BLaER1 treated with 17β-estradiol and CSF1 and Interleukin-3, amounts not matched to agents 10 nM and 100 nM (cell line): ENCODE measurements around the gene ACOT8.
"Not testable (repeated sequence)": the region's sequence is repeated elsewhere in the genome, so short reads cannot be mapped to it uniquely, and the experiment has no call there.

Experiments
- H3K27ac ChIP-seq, 11 experiments: shearing (Covaris generic); formaldehyde crosslinking; 2 replicates each; pipeline ENCODE4 v1.8.1; 2022
- H3K27me3 ChIP-seq, 11 experiments: shearing (Covaris generic); formaldehyde crosslinking; 2 replicates each; pipeline ENCODE4 v1.8.1; 2022
- H3K36me3 ChIP-seq, 11 experiments: shearing (Covaris generic); formaldehyde crosslinking; 2 replicates each; pipeline ENCODE4 v1.8.1; 2022
- H3K4me1 ChIP-seq, 10 experiments: shearing (Covaris generic); formaldehyde crosslinking; 2 replicates each; pipeline ENCODE4 v1.8.1; 2022
- H3K4me2 ChIP-seq, 11 experiments: shearing (Covaris generic); formaldehyde crosslinking; 2 replicates each; pipeline ENCODE4 v1.8.1; 2022
- H3K4me3 ChIP-seq, 10 experiments: shearing (Covaris generic); formaldehyde crosslinking; 2 replicates each; pipeline ENCODE4 v1.8.1; 2022
- H3K9ac ChIP-seq, 11 experiments: shearing (Covaris generic); formaldehyde crosslinking; 2 replicates each; pipeline ENCODE4 v1.8.1; 2022
- H3K9me3 ChIP-seq, 11 experiments: shearing (Covaris generic); formaldehyde crosslinking; replicated peaks in 1 of 11; 2 replicates each; pipeline ENCODE4 v1.8.1; 2022
- H4K20me1 ChIP-seq, 11 experiments: shearing (Covaris generic); formaldehyde crosslinking; 2 replicates each; pipeline ENCODE4 v1.8.1; 2022
- Cebpa-rat ChIP-seq, 11 experiments: shearing (Covaris generic); IDR thresholded peaks; 2 replicates each; pipeline ENCODE4 v1.8.1; 2022

Gene ACOT8

DNA sequence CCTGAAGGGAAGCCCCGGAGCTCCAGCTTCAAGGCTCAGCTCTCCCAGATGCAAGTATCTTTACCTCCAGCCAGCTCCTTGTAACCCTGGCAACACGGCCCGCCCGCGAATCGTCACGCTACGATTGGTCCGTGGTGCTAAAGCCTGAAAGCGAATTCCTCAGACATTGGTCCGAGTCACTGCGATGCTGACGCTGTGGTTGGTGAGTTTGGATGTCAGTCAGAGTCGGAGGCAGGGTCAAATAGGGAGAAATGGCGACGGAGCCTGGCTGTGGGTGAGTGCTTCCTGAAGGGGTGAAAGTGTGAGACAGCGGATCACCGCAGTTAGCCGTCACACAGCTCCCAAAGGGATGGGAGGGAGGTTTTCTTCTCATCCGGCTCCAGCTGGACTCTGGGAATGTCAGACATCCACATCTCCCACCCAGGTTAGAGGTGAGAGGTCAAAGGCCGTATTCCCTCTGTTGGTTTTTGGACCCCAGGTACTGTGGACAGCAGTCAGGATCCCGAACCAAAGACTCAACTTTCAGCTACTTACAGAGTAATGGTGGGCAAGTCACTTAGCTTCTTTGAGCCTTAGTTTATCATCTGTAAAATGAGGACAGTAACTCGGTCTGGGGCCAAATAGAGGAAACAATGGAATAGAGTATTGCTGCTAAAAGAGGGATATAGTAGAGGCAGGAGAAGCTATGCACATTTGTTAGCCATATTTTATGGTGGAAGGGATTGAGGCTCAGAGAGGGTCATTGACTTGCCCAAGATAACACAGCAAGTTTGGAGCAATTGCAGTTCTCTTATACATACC is 24.0 kb upstream of the ACOT8 start, which contains the start of gene ZSWIM1:
ZSWIM1 (plus strand) TSS at position 240 of the 801 bp plus-strand sequence. CDS start 1,366 bp downstream, outside the sequence.
- peaks cover 41 to 67% (median 57%) of the 10 kb centered on the region in 11 experiments for H3K36me3 ChIP-seq
- peak within 1 kb of the TSS; percentile 62 to 82 (median 72) for H3K4me3 ChIP-seq
- H3K9me3 ChIP-seq, result no peaks in the 10 kb centered on the region

DNA sequence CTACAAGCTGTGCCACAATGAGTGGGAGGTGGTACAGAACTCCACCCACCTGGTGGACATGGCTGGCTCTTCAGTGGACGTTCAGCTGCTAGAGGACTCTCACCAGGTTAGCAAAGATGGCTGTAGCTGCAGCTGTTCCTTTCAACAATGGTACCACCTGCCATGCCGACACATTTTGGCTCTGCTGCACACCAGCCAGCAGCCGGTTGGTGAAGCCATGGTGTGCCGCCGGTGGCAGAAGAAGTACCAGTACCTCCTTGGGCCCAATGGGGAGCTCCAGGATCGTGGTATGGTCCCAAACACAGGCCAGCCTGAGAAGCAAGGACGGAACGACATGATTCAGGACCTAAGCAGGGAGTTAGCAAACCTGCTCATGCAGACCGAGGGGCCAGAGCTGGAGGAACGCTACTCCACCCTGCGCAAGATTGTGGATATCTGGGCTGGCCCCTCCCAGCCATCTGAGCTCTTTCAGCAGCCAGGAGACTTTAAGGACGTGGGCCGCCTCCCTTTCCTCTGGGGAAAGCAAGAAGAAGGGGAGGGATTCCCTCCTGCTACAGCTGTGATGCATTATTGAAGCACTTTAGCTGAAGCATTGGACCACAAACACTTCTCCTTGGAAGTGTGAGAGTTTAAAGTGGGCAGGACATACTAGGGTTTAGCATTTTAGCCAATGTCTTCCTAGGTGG is 21.0 kb upstream of the ACOT8 start:
- TF ChIP-seq Cebpa-rat (IDR thresholded peaks at IDR 0.05), result no peak

More for the DNA sequence above, 24.0 kb upstream of the ACOT8 start, which contains the start of gene ZSWIM1:
- Histone ChIP-seq H3K9ac (peak within 1 kb of the TSS; percentile 78 to 89 (median 84)), H3K27me3 (no peaks in the 10 kb centered on the region), H3K4me2 (peak within 1 kb of the TSS; percentile 68 to 97 (median 90)), H3K4me1 (peaks cover 18 to 53% (median 45%) of the 10 kb centered on the region in 10 experiments), H4K20me1 (peaks cover 0 to 46% (median 14%) of the 10 kb centered on the region in 11 experiments; a peak in 14 of 22 replicates), H3K27ac (peak within 1 kb of the TSS; percentile 74 to 88 (median 82); a peak in 21 of 22 replicates)
- no peak for TF ChIP-seq Cebpa-rat (IDR thresholded peaks at IDR 0.05)

DNA sequence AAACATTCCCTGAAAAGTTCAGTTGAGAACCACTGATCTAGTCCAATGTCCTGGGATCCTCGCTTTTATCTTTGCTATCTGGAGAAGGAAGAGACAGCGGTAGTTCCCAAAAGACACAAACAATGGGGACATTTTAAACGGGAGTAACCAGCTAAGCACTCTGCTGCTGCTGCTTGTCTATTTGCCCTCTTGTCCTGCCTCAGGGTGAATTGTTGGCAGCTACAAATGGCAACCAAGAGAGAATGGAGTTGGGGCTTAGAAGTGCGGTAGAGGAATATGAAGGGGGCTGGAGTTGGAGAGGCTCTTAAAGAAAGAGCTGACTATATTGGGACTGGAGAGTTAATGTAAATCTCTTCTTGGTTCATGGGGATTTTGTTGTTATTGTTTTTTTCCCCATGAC is 17.4 kb upstream of the ACOT8 start:
- no peaks in the 10 kb centered on the region for H3K27me3 ChIP-seq
- peaks cover 19 to 58% (median 37%) of the 10 kb centered on the region in 11 experiments for H3K36me3 ChIP-seq
- H4K20me1 ChIP-seq, result peaks cover 0 to 18% (median 0%) of the 10 kb centered on the region in 11 experiments; a peak in 1 of 22 replicates
- no peak overlapping the region for H3K27ac ChIP-seq
- no peaks in the 10 kb centered on the region for H3K9me3 ChIP-seq
- H3K4me3 ChIP-seq, result no peak overlapping the region
- no peak for TF ChIP-seq Cebpa-rat (IDR thresholded peaks at IDR 0.05)
- H3K9ac ChIP-seq, result no peak overlapping the region
- H3K4me2 ChIP-seq, result no peak overlapping the region
- H3K4me1 ChIP-seq, result no peaks in the 10 kb centered on the region

More for the DNA sequence above, 21.0 kb upstream of the ACOT8 start:
- no peaks in the 10 kb centered on the region for H3K9me3 ChIP-seq
- no peak overlapping the region; a peak in 1 of 22 replicates for H3K9ac ChIP-seq
- H3K27ac ChIP-seq, result no peak overlapping the region
- peaks cover 9 to 26% (median 20%) of the 10 kb centered on the region in 10 experiments for H3K4me1 ChIP-seq
- H3K27me3 ChIP-seq, result no peaks in the 10 kb centered on the region
- H3K36me3 ChIP-seq, result peaks cover 31 to 53% (median 43%) of the 10 kb centered on the region in 11 experiments
- H3K4me3 ChIP-seq, result no peak overlapping the region
- no peak overlapping the region for H3K4me2 ChIP-seq
- H4K20me1 ChIP-seq, result peaks cover 0 to 25% (median 2%) of the 10 kb centered on the region in 11 experiments; a peak in 9 of 22 replicates

DNA sequence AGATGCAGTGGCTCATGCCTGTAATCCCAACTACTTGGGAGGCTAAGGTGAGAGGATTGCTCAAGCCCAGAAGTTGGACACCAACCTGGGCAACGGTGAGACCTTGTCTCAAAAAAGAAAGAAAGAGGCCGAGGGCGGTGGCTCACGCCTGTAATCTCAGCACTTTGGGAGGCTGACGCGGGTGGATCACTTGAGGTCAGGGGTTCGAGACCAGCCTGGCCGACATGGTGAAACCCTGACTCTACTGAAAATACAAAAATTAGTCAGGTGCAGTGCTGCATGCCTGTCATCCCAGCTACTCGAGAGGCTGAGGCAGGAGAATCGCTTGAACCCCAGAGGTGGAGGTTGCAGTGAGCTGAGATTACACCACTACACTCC is 16.9 kb upstream of the ACOT8 start:
- not testable (repeated sequence) for H3K9ac ChIP-seq, H3K4me2 ChIP-seq, H3K27me3 ChIP-seq, H3K27ac ChIP-seq, H3K9me3 ChIP-seq, H3K4me3 ChIP-seq, H3K4me1 ChIP-seq
- Histone ChIP-seq H4K20me1 (peaks cover 0 to 18% (median 0%) of the 10 kb centered on the region in 11 experiments; a peak in 1 of 22 replicates), H3K36me3 (peaks cover 19 to 59% (median 37%) of the 10 kb centered on the region in 11 experiments)

DNA sequence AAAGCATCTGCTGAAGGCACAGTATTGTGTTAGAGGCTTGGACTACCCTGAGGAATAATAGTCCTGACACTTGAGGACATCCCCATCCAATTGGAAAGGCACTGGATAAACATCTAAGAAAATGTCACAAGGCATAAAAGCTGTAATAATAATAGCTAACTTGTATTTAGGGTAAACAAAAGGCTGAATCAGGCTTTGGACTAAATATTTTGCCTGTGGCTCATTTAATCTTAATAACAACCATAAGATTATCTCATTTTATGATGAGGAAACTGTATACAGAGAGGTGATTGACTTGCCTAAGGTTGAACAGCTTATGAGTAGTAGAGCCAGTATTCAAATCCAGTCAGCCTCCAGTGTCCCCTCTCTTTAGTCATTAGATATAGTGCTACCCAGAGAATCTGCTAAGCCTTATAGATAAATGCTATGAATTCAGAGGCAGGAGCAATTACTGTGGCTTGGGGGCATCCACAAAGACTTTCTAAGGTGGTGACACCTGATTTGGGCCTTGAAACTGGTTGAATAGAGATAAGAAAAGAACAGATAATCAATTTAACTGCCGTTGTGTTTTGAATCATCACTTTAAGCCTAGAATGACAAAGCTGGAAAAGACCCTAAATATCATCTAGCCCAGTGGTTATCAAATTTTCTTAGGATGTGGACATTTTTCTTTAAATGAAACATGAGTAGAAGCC is 16.4 kb upstream of the ACOT8 start:
- TF ChIP-seq Cebpa-rat (IDR thresholded peaks at IDR 0.05), result no peak
- Histone ChIP-seq H3K27ac (no peak overlapping the region), H4K20me1 (peaks cover 0 to 18% (median 0%) of the 10 kb centered on the region in 11 experiments; a peak in 1 of 22 replicates), H3K4me1 (no peaks in the 10 kb centered on the region), H3K36me3 (peaks cover 19 to 56% (median 32%) of the 10 kb centered on the region in 11 experiments), H3K9ac (no peak overlapping the region), H3K27me3 (no peaks in the 10 kb centered on the region), H3K4me2 (no peak overlapping the region), H3K4me3 (no peak overlapping the region), H3K9me3 (no peaks in the 10 kb centered on the region)

DNA sequence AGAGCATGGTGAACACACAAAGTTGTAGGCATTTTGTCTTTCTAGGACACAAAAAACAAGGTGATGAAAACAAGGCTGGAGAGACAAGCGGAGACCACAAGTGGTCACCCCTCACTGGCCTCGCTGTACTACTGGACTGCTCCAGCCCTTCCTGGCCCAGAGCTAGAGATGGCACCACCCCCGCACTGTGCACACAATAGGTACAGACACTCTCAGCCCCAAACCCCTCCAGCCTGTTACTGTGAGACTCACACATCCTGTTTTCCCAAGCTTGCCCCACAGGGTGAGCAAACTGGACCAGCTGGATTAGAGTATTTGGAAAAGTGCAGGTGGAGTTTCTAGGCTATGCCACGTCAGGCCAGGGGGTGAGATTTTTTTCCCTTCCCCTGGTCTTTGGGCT is 15.4 kb upstream of the ACOT8 start:
- Histone ChIP-seq H3K4me3 (no peak overlapping the region), H3K9ac (no peak overlapping the region), H3K9me3 (no peaks in the 10 kb centered on the region), H3K36me3 (peaks cover 10 to 47% (median 23%) of the 10 kb centered on the region in 11 experiments), H3K4me2 (no peak overlapping the region), H4K20me1 (peaks cover 0 to 11% (median 0%) of the 10 kb centered on the region in 11 experiments; a peak in 1 of 22 replicates), H3K27ac (no peak overlapping the region), H3K4me1 (no peaks in the 10 kb centered on the region), H3K27me3 (no peaks in the 10 kb centered on the region)
- TF ChIP-seq Cebpa-rat (IDR thresholded peaks at IDR 0.05), result no peak

DNA sequence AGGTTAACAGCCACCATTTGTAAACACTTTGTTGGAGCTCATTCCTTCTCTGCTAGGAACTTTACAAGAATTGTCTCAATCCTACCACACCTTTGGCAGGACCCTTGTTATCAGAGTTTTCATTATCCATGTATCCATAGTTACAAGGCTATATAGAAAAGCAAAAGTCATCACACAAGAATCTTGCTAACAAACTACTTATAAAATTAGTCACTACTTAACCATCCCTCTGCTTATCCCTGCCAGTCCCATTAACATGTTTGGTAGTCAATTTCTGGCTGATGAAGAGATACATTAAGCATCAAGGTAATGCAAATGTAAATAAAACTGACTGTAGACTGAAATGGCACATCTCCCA is 10.6 kb upstream of the ACOT8 start:
- Histone ChIP-seq H3K4me1 (peaks cover 0 to 9% (median 0%) of the 10 kb centered on the region in 10 experiments; a peak in 2 of 20 replicates), H3K27ac (no peak overlapping the region), H3K4me2 (no peak overlapping the region), H4K20me1 (peaks cover 0 to 4% (median 0%) of the 10 kb centered on the region in 11 experiments; a peak in 1 of 22 replicates), H3K9ac (no peak overlapping the region), H3K9me3 (no peaks in the 10 kb centered on the region), H3K27me3 (no peaks in the 10 kb centered on the region), H3K36me3 (peaks cover 0 to 24% (median 4%) of the 10 kb centered on the region in 11 experiments; a peak in 10 of 22 replicates), H3K4me3 (no peak overlapping the region)
- TF ChIP-seq Cebpa-rat (IDR thresholded peaks at IDR 0.05), result no peak

DNA sequence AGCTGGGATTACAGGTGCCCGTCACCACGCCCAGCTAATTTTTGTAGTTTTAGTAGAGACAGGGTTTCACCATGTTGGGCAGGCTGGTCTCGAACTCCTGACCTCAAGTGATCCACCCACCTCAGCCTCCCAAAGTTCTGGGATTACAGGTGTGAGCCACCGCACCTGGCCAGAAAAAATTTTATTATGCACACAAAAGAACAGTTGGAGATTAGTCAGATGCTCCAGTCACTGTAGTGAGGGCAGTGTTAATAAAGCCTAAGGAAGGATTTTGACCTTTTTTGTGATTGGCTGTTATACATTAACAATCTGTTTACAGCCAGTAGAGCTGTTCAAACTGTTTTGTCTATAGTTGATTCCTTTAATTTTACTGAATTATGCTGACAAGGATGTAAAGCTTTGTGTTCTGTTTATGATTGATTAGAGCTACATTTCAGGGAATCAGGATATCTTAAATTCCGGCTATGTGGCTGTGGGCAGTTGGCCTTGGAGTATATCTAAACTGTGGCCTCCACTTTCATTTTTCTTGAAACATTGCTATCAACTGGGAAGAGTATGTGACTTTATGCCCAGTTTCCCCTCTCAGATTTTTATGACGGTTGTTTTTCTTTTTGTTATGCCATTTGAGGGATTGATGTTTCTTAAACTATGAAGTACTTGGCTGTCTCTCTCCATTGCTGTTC is 10.1 kb upstream of the ACOT8 start:
- no peak overlapping the region for H3K4me3 ChIP-seq
- no peak overlapping the region for H3K4me2 ChIP-seq
- H4K20me1 ChIP-seq, result peaks cover 0 to 4% (median 0%) of the 10 kb centered on the region in 11 experiments; a peak in 1 of 22 replicates
- peaks cover 0 to 19% (median 0%) of the 10 kb centered on the region in 11 experiments; a peak in 8 of 22 replicates for H3K36me3 ChIP-seq
- H3K9ac ChIP-seq, result no peak overlapping the region
- H3K4me1 ChIP-seq, result peaks cover 0 to 9% (median 0%) of the 10 kb centered on the region in 10 experiments; a peak in 2 of 20 replicates
- TF ChIP-seq Cebpa-rat (IDR thresholded peaks at IDR 0.05), result no peak
- H3K9me3 ChIP-seq, result no peaks in the 10 kb centered on the region
- H3K27me3 ChIP-seq, result no peaks in the 10 kb centered on the region
- no peak overlapping the region for H3K27ac ChIP-seq
